Measurements from ENCODE around the gene ZFHX3.

The ZFHX3 gene

DNA sequence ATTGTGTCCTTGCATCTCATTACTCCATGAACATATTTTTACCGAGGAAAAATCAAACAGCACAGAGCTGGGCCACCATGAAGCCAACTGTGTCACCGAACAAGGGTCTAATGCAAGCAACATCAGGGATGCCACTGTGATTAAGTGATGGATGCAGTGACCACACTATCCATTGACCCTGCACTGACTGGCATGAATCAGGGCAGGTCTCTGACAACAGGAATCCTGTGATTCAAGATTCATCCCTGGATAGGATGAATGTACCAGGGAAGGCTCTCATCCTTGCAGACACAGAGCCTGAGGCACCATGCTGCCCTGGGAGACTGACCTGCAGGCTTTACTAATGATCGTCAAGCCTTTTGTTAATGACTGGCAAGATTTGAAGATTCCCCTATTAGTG, 41.5 kb upstream of the ZFHX3 start:
- TF ChIP-seq CREB1 (IDR thresholded peaks at IDR 0.05; ENCODE audit: low read depth): no peak
- no peak for TF ChIP-seq TAF1 (IDR thresholded peaks at IDR 0.05; ENCODE audit: low read depth)
- TF ChIP-seq FOXM1 (IDR thresholded peaks at IDR 0.05; ENCODE audit: borderline replicate concordance, low read depth): no peak
- TF ChIP-seq YY1 (IDR thresholded peaks at IDR 0.05; ENCODE audit: low read depth): no peak

DNA sequence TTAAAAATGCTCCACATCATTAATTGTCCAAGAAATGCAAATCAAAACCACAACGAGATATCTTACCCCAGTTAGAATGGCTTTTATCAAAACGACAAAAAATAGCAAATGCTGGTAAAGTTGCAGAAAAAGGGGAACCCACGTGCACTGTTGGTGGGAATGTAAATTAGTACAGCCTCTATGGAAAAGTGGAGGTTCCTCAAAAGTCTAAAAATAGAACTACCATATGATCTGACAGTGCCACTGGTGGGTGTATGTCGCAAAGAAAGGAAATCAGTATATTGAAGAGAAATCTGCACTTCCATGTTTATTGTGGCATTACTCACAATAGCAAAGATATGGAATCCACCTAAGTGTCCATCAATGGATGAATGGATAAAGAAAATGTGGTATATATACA, 38.2 kb upstream of the ZFHX3 start:
- TF ChIP-seq EGR1 (IDR thresholded peaks at IDR 0.05): no peak
- no peak for TF ChIP-seq RAD21 (IDR thresholded peaks at IDR 0.05; ENCODE audit: low read depth)
- TF ChIP-seq, protein P1, sequence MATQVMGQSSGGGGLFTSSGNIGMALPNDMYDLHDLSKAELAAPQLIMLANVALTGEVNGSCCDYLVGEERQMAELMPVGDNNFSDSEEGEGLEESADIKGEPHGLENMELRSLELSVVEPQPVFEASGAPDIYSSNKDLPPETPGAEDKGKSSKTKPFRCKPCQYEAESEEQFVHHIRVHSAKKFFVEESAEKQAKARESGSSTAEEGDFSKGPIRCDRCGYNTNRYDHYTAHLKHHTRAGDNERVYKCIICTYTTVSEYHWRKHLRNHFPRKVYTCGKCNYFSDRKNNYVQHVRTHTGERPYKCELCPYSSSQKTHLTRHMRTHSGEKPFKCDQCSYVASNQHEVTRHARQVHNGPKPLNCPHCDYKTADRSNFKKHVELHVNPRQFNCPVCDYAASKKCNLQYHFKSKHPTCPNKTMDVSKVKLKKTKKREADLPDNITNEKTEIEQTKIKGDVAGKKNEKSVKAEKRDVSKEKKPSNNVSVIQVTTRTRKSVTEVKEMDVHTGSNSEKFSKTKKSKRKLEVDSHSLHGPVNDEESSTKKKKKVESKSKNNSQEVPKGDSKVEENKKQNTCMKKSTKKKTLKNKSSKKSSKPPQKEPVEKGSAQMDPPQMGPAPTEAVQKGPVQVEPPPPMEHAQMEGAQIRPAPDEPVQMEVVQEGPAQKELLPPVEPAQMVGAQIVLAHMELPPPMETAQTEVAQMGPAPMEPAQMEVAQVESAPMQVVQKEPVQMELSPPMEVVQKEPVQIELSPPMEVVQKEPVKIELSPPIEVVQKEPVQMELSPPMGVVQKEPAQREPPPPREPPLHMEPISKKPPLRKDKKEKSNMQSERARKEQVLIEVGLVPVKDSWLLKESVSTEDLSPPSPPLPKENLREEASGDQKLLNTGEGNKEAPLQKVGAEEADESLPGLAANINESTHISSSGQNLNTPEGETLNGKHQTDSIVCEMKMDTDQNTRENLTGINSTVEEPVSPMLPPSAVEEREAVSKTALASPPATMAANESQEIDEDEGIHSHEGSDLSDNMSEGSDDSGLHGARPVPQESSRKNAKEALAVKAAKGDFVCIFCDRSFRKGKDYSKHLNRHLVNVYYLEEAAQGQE (IDR thresholded peaks at IDR 0.05; ENCODE audit: low read depth): no peak
- TF ChIP-seq, protein P2, sequence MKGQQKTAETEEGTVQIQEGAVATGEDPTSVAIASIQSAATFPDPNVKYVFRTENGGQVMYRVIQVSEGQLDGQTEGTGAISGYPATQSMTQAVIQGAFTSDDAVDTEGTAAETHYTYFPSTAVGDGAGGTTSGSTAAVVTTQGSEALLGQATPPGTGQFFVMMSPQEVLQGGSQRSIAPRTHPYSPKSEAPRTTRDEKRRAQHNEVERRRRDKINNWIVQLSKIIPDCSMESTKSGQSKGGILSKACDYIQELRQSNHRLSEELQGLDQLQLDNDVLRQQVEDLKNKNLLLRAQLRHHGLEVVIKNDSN (IDR thresholded peaks at IDR 0.05): no peak
- no peak for TF ChIP-seq NFIC (IDR thresholded peaks at IDR 0.05)
- TF ChIP-seq CREB1 (IDR thresholded peaks at IDR 0.05; ENCODE audit: low read depth): no peak
- no peak for TF ChIP-seq YY1 (IDR thresholded peaks at IDR 0.05; ENCODE audit: low read depth)
- TF ChIP-seq, protein P3, sequence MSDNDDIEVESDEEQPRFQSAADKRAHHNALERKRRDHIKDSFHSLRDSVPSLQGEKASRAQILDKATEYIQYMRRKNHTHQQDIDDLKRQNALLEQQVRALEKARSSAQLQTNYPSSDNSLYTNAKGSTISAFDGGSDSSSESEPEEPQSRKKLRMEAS (IDR thresholded peaks at IDR 0.05): no peak

DNA sequence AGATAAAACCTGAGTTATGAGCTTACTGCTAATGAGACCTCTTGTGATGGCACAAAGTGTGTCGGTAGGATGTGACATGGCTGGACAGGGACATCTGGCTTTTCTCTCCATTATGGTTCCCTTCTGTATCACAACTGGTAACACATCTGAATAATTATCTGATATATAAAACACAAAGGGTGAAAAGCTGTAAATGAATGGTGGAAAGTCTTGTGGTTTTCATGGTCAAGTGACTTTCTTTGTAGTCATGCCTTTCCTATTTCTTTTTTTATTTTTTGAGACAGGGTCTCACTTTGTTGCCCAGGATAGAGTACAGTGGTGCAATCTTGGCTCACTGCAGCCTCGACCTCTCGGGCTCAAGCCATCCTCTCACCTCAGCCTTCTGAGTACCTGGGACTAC, 35.3 kb upstream of the ZFHX3 start:
- no peak for TF ChIP-seq ZBTB7A (IDR thresholded peaks at IDR 0.05; ENCODE audit: low read depth)
- no peak for TF ChIP-seq TEAD4 (IDR thresholded peaks at IDR 0.05)
- no peak for TF ChIP-seq NFIC (IDR thresholded peaks at IDR 0.05)
- no peak for TF ChIP-seq CREB1 (IDR thresholded peaks at IDR 0.05; ENCODE audit: low read depth)
- no peak for TF ChIP-seq CEBPB (IDR thresholded peaks at IDR 0.05)
- no peak for TF ChIP-seq TCF12 (IDR thresholded peaks at IDR 0.05; ENCODE audit: low read depth)
- TF ChIP-seq, protein P3 (IDR thresholded peaks at IDR 0.05): no peak
- TF ChIP-seq, protein P2 (IDR thresholded peaks at IDR 0.05): no peak
- TF ChIP-seq FOXM1 (IDR thresholded peaks at IDR 0.05; ENCODE audit: borderline replicate concordance, low read depth): no peak
- TF ChIP-seq, protein P1 (IDR thresholded peaks at IDR 0.05; ENCODE audit: low read depth): no peak
- no peak for TF ChIP-seq YY1 (IDR thresholded peaks at IDR 0.05; ENCODE audit: low read depth)
- TF ChIP-seq EGR1 (IDR thresholded peaks at IDR 0.05): no peak

DNA sequence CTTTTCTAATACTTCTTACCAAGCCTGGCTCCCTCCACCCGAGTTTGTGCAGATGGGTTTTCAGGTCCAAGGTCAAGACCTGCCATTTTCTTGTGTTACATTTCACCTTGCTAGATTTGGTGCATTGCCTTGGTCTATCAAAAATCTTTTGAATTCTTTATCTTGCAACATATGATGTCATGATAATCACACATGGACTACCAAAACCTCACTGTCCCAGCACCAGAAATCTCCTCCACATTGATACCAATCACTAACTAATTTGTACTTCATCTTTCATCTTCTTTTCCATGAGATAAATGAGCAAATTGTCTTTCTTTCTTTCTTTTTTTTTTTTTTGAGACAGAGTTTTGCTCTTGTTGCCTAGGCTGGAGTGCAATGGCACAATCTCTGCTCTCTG, 33.0 kb upstream of the ZFHX3 start:
- TF ChIP-seq RAD21 (IDR thresholded peaks at IDR 0.05; ENCODE audit: low read depth) (no peak), CEBPB (IDR thresholded peaks at IDR 0.05) (no peak), ZBTB7A (IDR thresholded peaks at IDR 0.05; ENCODE audit: low read depth) (no peak), NFIC (IDR thresholded peaks at IDR 0.05) (no peak), FOXM1 (IDR thresholded peaks at IDR 0.05; ENCODE audit: borderline replicate concordance, low read depth) (no peak), TCF12 (IDR thresholded peaks at IDR 0.05; ENCODE audit: low read depth) (no peak), EGR1 (IDR thresholded peaks at IDR 0.05) (no peak), YY1 (IDR thresholded peaks at IDR 0.05; ENCODE audit: low read depth) (no peak)
- TF ChIP-seq, protein P1 (IDR thresholded peaks at IDR 0.05; ENCODE audit: low read depth): no peak
- TF ChIP-seq, protein P2 (IDR thresholded peaks at IDR 0.05): no peak
- TF ChIP-seq, protein P3 (IDR thresholded peaks at IDR 0.05): no peak
